Activated CD4-positive, alpha-beta T cell treated with anti-CD3 and anti-CD28 coated beads, Interleukin-2, amount 10 ng/mL, durations not matched to agents 24 days and 14 days (primary cell): Measurements from ENCODE around the gene ADPRHL1. TPM values are rescaled to one million over a fixed set of nuclear protein-coding genes. Genes with fewer than 3 reads are reported as not detected.

Experiments
- DNase-seq: peaks from one replicate; pipeline ENCODE4 v3.0.0; 2022
- H3K27ac Mint-ChIP-seq: one replicate; pipeline ENCODE4 v1.8.0; 2022; ENCODE audit warnings: mild to moderate bottlenecking, mixed read lengths
- H3K27me3 Mint-ChIP-seq: one replicate; pipeline ENCODE4 v1.8.0; 2022; ENCODE audit warnings: mixed read lengths
- H3K36me3 Mint-ChIP-seq: one replicate; pipeline ENCODE4 v1.8.0; 2022; ENCODE audit warnings: low read depth, mild to moderate bottlenecking, mixed read lengths
- H3K4me1 Mint-ChIP-seq: one replicate; pipeline ENCODE4 v1.8.0; 2021; ENCODE audit warnings: mixed read lengths
- H3K4me3 Mint-ChIP-seq: one replicate; pipeline ENCODE4 v1.8.0; 2022; ENCODE audit warnings: mild to moderate bottlenecking, moderate library complexity, mixed read lengths
- H3K9me3 Mint-ChIP-seq: one replicate; pipeline ENCODE4 v1.8.0; 2021; ENCODE audit warnings: mixed read lengths
- intact Hi-C: fragments of 100-400 bp; cut with micrococcal nuclease; formaldehyde crosslinking; loops from one replicate; pipeline ENCODE4 v1.15.1; 2023
- total RNA-seq: library from RNA; stranded (reverse); gene quantifications from 2 replicates; pipeline ENCODE4 v1.2.3, GENCODE V29; 2022

ADPRHL1 gene
- total RNA-seq, result 0.62 and 0.86 TPM in 2 replicates

GRCh38 chr13:113452942-113453901, at the start of gene ADPRHL1:
Gene ADPRHL1, minus strand, starts transcription at chr13:113453488. Its CDS starts 51 bp downstream, at chr13:113453437.
- no peak for DNase-seq
- intact Hi-C loops, result no loop called here

GRCh38 chr13:113502686-113503085, 49.4 kb upstream of the ADPRHL1 start:
- Mint-ChIP-seq H3K27ac (no peak overlapping the region), H3K4me3 (no peak overlapping the region), H3K27me3 (no peaks in the 10 kb centered on the region), H3K9me3 (no peaks in the 10 kb centered on the region), H3K4me1 (no peaks in the 10 kb centered on the region), H3K36me3 (peaks cover 44% of the 10 kb centered on the region)
- intact Hi-C loops, result no loop called here
- no peak for DNase-seq

More at GRCh38 chr13:113452942-113453901, at the start of gene ADPRHL1:
- Mint-ChIP-seq H3K4me3 (no peak within 1 kb of the TSS), H3K9me3 (no peaks in the 10 kb centered on the region), H3K27ac (no peak within 1 kb of the TSS), H3K27me3 (no peaks in the 10 kb centered on the region), H3K4me1 (no peaks in the 10 kb centered on the region), H3K36me3 (peaks cover 11% of the 10 kb centered on the region)

GRCh38 chr13:113500530-113501265, 47.4 kb upstream of the ADPRHL1 start:
- H3K36me3 Mint-ChIP-seq, result peaks cover 48% of the 10 kb centered on the region
- H3K9me3 Mint-ChIP-seq, result no peaks in the 10 kb centered on the region
- intact Hi-C loops, result no loop called here
- H3K27me3 Mint-ChIP-seq, result no peaks in the 10 kb centered on the region
- DNase-seq, result no peak
- H3K27ac Mint-ChIP-seq, result no peak overlapping the region
- H3K4me1 Mint-ChIP-seq, result peaks cover 5% of the 10 kb centered on the region
- H3K4me3 Mint-ChIP-seq, result no peak overlapping the region

GRCh38 chr13:113499936-113500335, 46.6 kb upstream of the ADPRHL1 start:
- Mint-ChIP-seq H3K9me3 (no peaks in the 10 kb centered on the region), H3K36me3 (peaks cover 51% of the 10 kb centered on the region), H3K27ac (no peak overlapping the region), H3K27me3 (no peaks in the 10 kb centered on the region), H3K4me1 (peaks cover 10% of the 10 kb centered on the region), H3K4me3 (no peak overlapping the region)
- intact Hi-C loops, result no loop called here
- DNase-seq, result no peak

GRCh38 chr13:113498905-113499304, 45.6 kb upstream of the ADPRHL1 start:
- peaks cover 15% of the 10 kb centered on the region for H3K4me1 Mint-ChIP-seq
- peaks cover 47% of the 10 kb centered on the region for H3K36me3 Mint-ChIP-seq
- no peak overlapping the region for H3K4me3 Mint-ChIP-seq
- no peaks in the 10 kb centered on the region for H3K27me3 Mint-ChIP-seq
- H3K9me3 Mint-ChIP-seq, result no peaks in the 10 kb centered on the region
- intact Hi-C loops, result no loop called here
- H3K27ac Mint-ChIP-seq, result no peak overlapping the region
- DNase-seq, result no peak

- Mint-ChIP-seq H3K27me3 (no peaks in the 10 kb centered on the region), H3K36me3 (peaks cover 41% of the 10 kb centered on the region), H3K4me1 (peaks cover 25% of the 10 kb centered on the region), H3K4me3 (no peak overlapping the region), H3K9me3 (no peaks in the 10 kb centered on the region), H3K27ac (no peak overlapping the region)
- no peak for DNase-seq
- intact Hi-C loops, result no loop called here
These were observed 43.9 kb upstream of the ADPRHL1 start for GRCh38 chr13:113497217-113497616.

- H3K4me1 Mint-ChIP-seq, result peaks cover 30% of the 10 kb centered on the region
- no peaks in the 10 kb centered on the region for H3K27me3 Mint-ChIP-seq
- no peak for DNase-seq
- H3K4me3 Mint-ChIP-seq, result peak overlapping the region; percentile 36
- peaks cover 37% of the 10 kb centered on the region for H3K36me3 Mint-ChIP-seq
- no peaks in the 10 kb centered on the region for H3K9me3 Mint-ChIP-seq
- H3K27ac Mint-ChIP-seq, result peak overlapping the region; percentile 45
- intact Hi-C loops, result no loop called here
These were observed 42.4 kb upstream of the ADPRHL1 start for GRCh38 chr13:113495494-113496210.

- Mint-ChIP-seq H3K36me3 (peaks cover 26% of the 10 kb centered on the region), H3K27me3 (no peaks in the 10 kb centered on the region), H3K27ac (peak overlapping the region; percentile 84), H3K4me3 (peak overlapping the region; percentile 47), H3K9me3 (no peaks in the 10 kb centered on the region), H3K4me1 (peaks cover 42% of the 10 kb centered on the region)
- intact Hi-C loops, result loop anchor here (5.0 kb wide), 1 partner anchor 286 kb away; the partner anchor contains the start of genes CUL4A and PCID2
- DNase-seq, result no peak
These were observed 40.1 kb upstream of the ADPRHL1 start for GRCh38 chr13:113493315-113493951.

- intact Hi-C loops, result loop anchor here (2.0 to 5.0 kb wide), 3 partner anchors 93 to 743 kb away; partner anchors contain the start of genes CDC16, CUL4A, PCID2 and TFDP1
- DNase-seq, result no peak
- H3K4me1 Mint-ChIP-seq, result peaks cover 50% of the 10 kb centered on the region
- peak overlapping the region; percentile 80 for H3K27ac Mint-ChIP-seq
- peak overlapping the region; percentile 87 for H3K4me3 Mint-ChIP-seq
- no peaks in the 10 kb centered on the region for H3K9me3 Mint-ChIP-seq
- peaks cover 19% of the 10 kb centered on the region for H3K36me3 Mint-ChIP-seq
- no peaks in the 10 kb centered on the region for H3K27me3 Mint-ChIP-seq
These were observed 38.7 kb upstream of the ADPRHL1 start for GRCh38 chr13:113491982-113492381.

- Mint-ChIP-seq H3K9me3 (no peaks in the 10 kb centered on the region), H3K27ac (peak overlapping the region; percentile 80), H3K36me3 (peaks cover 19% of the 10 kb centered on the region), H3K27me3 (no peaks in the 10 kb centered on the region), H3K4me1 (peaks cover 51% of the 10 kb centered on the region), H3K4me3 (peak overlapping the region; percentile 87)
- intact Hi-C loops, result loop anchor here (2.0 to 5.0 kb wide), 3 partner anchors 93 to 743 kb away; partner anchors contain the start of genes CDC16, CUL4A, PCID2 and TFDP1
- peak; percentile 65 for DNase-seq
These were observed 38.2 kb upstream of the ADPRHL1 start for GRCh38 chr13:113491418-113491883.

GRCh38 chr13:113490496-113491417, 37.5 kb upstream of the ADPRHL1 start, which contains the start of gene DCUN1D2:
Gene DCUN1D2, minus strand, starts transcription at chr13:113490711. Its CDS starts 42 bp downstream, at chr13:113490669.
- Mint-ChIP-seq H3K9me3 (no peaks in the 10 kb centered on the region), H3K27ac (peak within 1 kb of the TSS; percentile 89), H3K36me3 (peaks cover 15% of the 10 kb centered on the region), H3K4me1 (peaks cover 49% of the 10 kb centered on the region), H3K4me3 (peak within 1 kb of the TSS; percentile 93), H3K27me3 (no peaks in the 10 kb centered on the region)
- intact Hi-C loops, result loop anchor here (1.0 to 5.0 kb wide), 4 partner anchors 94 to 744 kb away; partner anchors contain the start of genes CDC16, CUL4A, LAMP1 and PCID2
- peak; percentile 96 for DNase-seq
